Embryonic facial prominence (tissue), 1 donor: Measurements from ENCODE around the gene TP53TG3F.
"Not testable (repeated sequence)": the region's sequence is repeated elsewhere in the genome, so short reads cannot be mapped to it uniquely, and the experiment has no call there.

Experiments used
- DNase-seq: peaks from one replicate; pipeline ENCODE4 v3.0.0-alpha.2; 2016; ENCODE audit errors: extremely low spot score

The TP53TG3F gene

GRCh38 chr16:33459312-33459711 lies at the start of gene TP53TG3F:
Gene TP53TG3F (plus strand): TSS chr16:33459612. CDS start chr16:33459680, 68 bp downstream.
- not testable (repeated sequence) for DNase-seq

- not testable (repeated sequence) for DNase-seq
Observed at GRCh38 chr16:33491611-33492010, 32.2 kb downstream of the TP53TG3F start.

- DNase-seq: not testable (repeated sequence)
Observed at GRCh38 chr16:33507231-33507630, 47.8 kb downstream of the TP53TG3F start.

GRCh38 chr16:33509070-33509469 lies 49.7 kb downstream of the TP53TG3F start:
- not testable (repeated sequence) for DNase-seq

- DNase-seq: not testable (repeated sequence)
Observed at GRCh38 chr16:33509906-33510305, 50.5 kb downstream of the TP53TG3F start.
